ENCODE results near the gene SEMA3A. TPM values are rescaled to one million over a fixed set of nuclear protein-coding genes. Genes with fewer than 3 reads are reported as not detected.

SEMA3A gene
- total and polyA plus RNA-seq, 2 of the 13 experiments (the other 11 are each of a cell fraction or from before 2014, with no cell fraction given): 0.29 to 1.2 TPM

DNA sequence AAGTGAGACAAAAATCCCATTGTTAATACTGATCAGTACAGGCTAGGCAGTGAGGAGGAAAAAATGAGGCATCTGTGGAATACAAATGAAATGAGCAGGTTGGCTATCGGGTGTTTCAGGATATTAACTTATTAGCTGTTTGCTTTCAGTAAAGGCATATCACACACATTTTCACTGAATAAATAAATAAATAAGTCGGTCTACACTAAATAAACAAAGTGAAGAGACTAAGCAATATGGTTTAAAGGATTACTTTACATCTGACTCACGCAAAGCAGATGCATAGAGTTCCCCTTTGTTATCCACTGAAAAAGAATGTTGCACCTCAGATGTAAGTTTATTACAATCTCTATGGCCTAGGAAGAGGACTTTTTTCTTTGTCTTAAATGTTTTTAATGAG lies 6.3 kb upstream of the SEMA3A start:
- 19% methylated on average over 3 of the region's 3 CpGs for WGBS (ENCODE audit: low lambda C conversion rate)
- Histone ChIP-seq H3K27ac (ENCODE audit: extremely low read length, insufficient read depth, low read length) (no peak overlapping the region), H3K4me2 (ENCODE audit: low read depth, low read length) (no peak overlapping the region), H3K4me1 (ENCODE audit: insufficient read depth, low read length) (0 out of 2 replicates have a peak, but pooled peaks cover under 1% of the 10 kb centered on the region), H4K20me1 (ENCODE audit: insufficient read depth, low read length) (no peaks in the 10 kb centered on the region), H2AFZ (ENCODE audit: low read length) (no peak overlapping the region), H3K9me3 (ENCODE audit: low read length) (no peaks in the 10 kb centered on the region), H3K27me3 (ENCODE audit: control insufficient read depth in 1 of 2, insufficient read depth in 2 of 2, low read length in 2 of 2) (no peaks in the 10 kb centered on the region), H3K4me3 (replicated peaks in 1 of 3; ENCODE audit: insufficient read depth in 1 of 3, low read depth in 2 of 3, low read length in 3 of 3) (no peak overlapping the region), H3K9ac (ENCODE audit: insufficient read depth, low read depth, low read length) (no peak overlapping the region), H3K79me2 (ENCODE audit: insufficient read depth, low read length) (no peaks in the 10 kb centered on the region), H3K36me3 (replicated peaks in 1 of 2; ENCODE audit: control insufficient read depth in 1 of 2, insufficient read depth in 2 of 2, low read length in 2 of 2) (no peaks in the 10 kb centered on the region)
- DNase-seq (ENCODE audit: low spot score) (no peak), FAIRE-seq (no peak), ATAC-seq (no peak)
- in situ Hi-C loops (cut with HindIII; ENCODE audit: extremely low pct_ligation_motif_present, low pct_unique_long_range_greater_than_20kb) (no loop called here), intact Hi-C loops (cut with micrococcal nuclease; ENCODE audit: unreplicated experiment) (no loop called here)
- TF ChIP-seq SMC3 (IDR thresholded peaks at IDR 0.05; ENCODE audit: low read length) (no peak), MAF1 (CRISPR knock-in tag; IDR thresholded peaks at IDR 0.05; ENCODE audit: borderline replicate concordance) (no peak), ZZZ3 (CRISPR knock-in tag; IDR thresholded peaks at IDR 0.05; ENCODE audit: borderline replicate concordance) (no peak), ZNF296 (CRISPR knock-in tag; conservative IDR thresholded peaks at IDR 0.05) (no peak), TARDBP (CRISPR knock-in tag; IDR thresholded peaks at IDR 0.05) (no peak)
- POLR2A ChIA-PET: no interaction called here
- CTCF ChIA-PET (ENCODE audit: low intra/inter-chr PET ratio, low total read pairs): no interaction called here
- no TSS peak for BruUV-seq (replicated peaks)

DNA sequence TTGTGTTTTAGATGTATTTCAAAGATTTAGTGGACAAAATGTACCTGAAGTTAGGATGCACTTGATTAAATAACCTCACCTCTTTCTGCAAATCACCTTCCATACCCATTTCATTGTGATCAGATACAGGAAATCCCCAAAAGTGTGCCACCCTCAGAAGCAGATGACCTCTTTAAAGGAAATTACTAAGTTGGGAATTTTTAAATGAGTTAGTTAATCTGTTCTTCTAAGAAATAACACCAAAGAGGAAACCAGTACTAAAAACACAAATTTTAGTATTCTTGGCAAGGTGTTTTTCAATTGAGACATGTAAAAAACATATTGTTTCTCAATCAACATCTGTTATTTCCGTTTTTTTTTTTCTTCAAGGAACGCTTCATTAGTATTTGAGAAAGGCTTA lies 4.6 kb upstream of the SEMA3A start:
- Histone ChIP-seq H3K36me3 (replicated peaks in 1 of 2; ENCODE audit: control insufficient read depth in 1 of 2, insufficient read depth in 2 of 2, low read length in 2 of 2) (no peaks in the 10 kb centered on the region), H2AFZ (ENCODE audit: low read length) (no peak overlapping the region), H3K4me1 (ENCODE audit: insufficient read depth, low read length) (peaks cover 14% of the 10 kb centered on the region; the same call in 1 of the 2 replicates), H3K79me2 (ENCODE audit: insufficient read depth, low read length) (no peaks in the 10 kb centered on the region), H4K20me1 (ENCODE audit: insufficient read depth, low read length) (no peaks in the 10 kb centered on the region), H3K9me3 (ENCODE audit: low read length) (no peaks in the 10 kb centered on the region), H3K27me3 (ENCODE audit: control insufficient read depth in 1 of 2, insufficient read depth in 2 of 2, low read length in 2 of 2) (peaks cover 0 to 3% of the 10 kb centered on the region in 2 experiments; a peak in 2 of 5 replicates), H3K4me3 (replicated peaks in 1 of 3; ENCODE audit: insufficient read depth in 1 of 3, low read depth in 2 of 3, low read length in 3 of 3) (no peak overlapping the region), H3K27ac (ENCODE audit: extremely low read length, insufficient read depth, low read length) (no peak overlapping the region), H3K9ac (ENCODE audit: insufficient read depth, low read depth, low read length) (no peak overlapping the region), H3K4me2 (ENCODE audit: low read depth, low read length) (no peak overlapping the region)
- BruUV-seq (replicated peaks): no TSS peak
- POLR2A ChIA-PET: no interaction called here
- ATAC-seq: no peak
- FAIRE-seq: no peak
- no peak for DNase-seq (ENCODE audit: low spot score)
- CTCF ChIA-PET (ENCODE audit: low intra/inter-chr PET ratio, low total read pairs): no interaction called here
- intact Hi-C loops (cut with micrococcal nuclease; ENCODE audit: unreplicated experiment) (no loop called here), in situ Hi-C loops (cut with HindIII; ENCODE audit: extremely low pct_ligation_motif_present, low pct_unique_long_range_greater_than_20kb) (no loop called here)
- TF ChIP-seq HOXA5 (CRISPR knock-in tag; IDR thresholded peaks at IDR 0.05) (no peak), ZNF780A (CRISPR knock-in tag; IDR thresholded peaks at IDR 0.05) (no peak), MYC (CRISPR knock-in tag; IDR thresholded peaks at IDR 0.05; ENCODE audit: borderline replicate concordance) (no peak), ZNF788 (CRISPR knock-in tag; IDR thresholded peaks at IDR 0.05; ENCODE audit: borderline replicate concordance) (no peak)
- TF ChIP-seq, protein P1, sequence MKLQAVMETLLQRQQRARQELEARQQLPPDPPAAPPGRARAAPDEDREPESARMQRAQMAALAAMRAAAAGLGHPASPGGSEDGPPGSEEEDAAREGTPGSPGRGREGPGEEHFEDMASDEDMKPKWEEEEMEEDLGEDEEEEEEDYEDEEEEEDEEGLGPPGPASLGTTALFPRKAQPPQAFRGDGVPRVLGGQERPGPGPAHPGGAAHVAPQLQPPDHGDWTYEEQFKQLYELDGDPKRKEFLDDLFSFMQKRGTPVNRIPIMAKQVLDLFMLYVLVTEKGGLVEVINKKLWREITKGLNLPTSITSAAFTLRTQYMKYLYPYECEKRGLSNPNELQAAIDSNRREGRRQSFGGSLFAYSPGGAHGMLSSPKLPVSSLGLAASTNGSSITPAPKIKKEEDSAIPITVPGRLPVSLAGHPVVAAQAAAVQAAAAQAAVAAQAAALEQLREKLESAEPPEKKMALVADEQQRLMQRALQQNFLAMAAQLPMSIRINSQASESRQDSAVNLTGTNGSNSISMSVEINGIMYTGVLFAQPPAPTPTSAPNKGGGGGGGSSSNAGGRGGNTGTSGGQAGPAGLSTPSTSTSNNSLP (IDR thresholded peaks at IDR 0.05; ENCODE audit: low read depth, low read length): no peak
- WGBS (ENCODE audit: low lambda C conversion rate): 30% methylated on average over 2 of the region's 2 CpGs
